OCI-M1 (cell line): ENCODE results near the gene ATR.
"Not testable (repeated sequence)": the region's sequence is repeated elsewhere in the genome, so short reads cannot be mapped to it uniquely, and the experiment has no call there.

Experiments
- DNase-seq: peaks from one replicate; lab custom pipeline; 2025; lab: John Stamatoyannopoulos, UW

The ATR gene

DNA sequence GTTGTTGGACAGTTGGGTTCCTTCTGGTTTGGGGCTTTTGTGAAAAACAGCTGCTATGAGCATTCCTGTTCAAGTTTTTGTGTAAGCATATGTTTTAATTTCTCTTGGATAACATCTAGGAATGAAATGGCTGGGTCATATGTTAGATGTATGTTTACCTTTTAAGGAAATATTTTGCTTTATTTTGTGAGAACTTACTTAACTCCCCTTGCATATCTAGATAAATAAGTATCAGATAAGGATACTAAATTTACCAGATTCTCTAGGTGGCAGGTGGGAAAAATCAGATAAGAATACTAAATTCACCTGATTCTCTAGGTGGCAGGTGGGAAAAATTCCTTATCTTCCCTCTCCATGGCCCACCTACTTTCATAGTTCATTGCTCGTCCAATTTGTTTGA is 16.6 kb upstream of the ATR start:
- no peak for DNase-seq

DNA sequence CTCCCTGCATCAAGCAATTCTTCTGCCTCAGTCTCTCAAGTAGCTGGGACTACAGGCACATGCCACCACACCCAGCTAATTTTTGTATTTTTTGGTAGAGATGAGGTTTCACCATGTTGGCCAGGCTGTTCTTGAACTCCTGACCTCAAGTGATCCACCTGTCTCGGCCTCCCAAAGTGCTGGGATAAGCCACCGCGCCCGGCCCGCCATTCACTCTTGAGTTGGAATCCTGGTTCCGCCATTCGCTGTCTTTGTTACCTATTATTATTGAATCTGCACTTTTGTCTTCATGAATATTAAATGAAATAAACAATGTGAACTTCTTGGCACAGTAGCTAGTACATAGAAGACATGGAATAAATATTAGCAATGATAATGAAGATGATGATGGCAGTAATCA is 13.7 kb upstream of the ATR start:
- DNase-seq: not testable (repeated sequence)

DNA sequence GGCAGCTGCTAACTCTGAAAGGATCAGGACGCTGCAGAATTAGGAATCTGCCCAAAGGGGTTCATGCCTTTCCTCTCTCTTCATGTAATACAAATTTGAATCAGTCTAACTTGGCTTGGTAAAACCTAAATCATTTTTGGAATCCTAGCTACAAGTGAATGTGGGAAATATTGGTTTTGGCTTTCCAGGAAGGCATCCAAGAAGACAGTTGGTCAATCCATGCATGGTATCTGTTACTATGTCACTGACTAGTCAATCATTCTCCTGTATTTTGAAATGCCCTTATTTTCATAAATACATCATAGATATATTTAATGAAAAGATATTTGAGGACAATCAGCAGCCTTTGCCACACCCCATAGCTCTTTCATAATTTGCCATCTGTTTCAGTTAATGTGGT is 10.2 kb upstream of the ATR start:
- no peak for DNase-seq

DNA sequence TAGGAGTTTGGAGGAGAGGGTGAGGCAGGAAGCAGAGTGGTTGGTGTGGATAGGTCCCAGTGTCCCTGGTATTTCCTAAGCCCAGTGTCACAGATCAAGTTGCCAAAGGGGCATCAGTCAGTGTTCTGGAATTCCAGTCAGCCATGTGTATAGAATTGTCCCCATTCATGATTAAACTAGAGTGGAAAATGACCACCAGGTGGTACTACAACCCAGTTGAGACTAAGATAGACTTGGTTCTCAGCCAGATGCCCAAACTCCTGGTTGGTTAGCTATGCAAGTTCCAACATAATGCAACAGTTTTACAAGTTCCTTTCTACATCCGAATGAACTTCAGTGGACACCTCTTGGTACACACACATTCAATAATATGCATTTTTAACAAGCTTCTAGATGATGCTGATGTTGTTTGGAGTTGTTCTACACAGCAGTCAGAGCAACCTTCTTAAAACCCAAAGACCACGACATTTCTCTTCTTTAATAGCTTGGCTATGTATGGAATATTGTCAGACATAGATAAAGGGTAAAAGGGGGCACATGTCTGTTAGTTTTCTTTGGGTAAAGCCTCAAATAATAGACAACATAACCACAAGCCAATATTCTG is 8.4 kb upstream of the ATR start:
- DNase-seq: peak; percentile 85

DNA sequence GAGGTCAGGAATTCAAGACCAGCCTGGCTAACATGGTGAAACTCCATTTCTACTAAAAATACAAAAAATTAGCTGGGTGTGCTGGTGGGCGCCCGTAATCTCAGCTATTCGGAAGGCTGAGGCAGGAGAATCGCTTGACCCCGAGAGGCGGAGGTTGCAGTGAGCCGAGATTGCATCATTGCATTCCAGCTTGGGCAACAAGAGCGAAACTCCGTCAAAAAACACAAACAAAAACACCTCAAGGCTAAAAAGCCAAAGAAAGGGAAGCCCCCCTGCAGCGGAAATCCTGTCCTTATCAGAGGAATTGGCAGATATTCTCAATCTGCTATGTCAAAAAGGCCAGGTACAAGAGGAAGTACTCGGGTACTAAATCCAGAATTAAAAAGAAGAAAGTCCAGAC is 2.5 kb upstream of the ATR start:
- not testable (repeated sequence) for DNase-seq

DNA sequence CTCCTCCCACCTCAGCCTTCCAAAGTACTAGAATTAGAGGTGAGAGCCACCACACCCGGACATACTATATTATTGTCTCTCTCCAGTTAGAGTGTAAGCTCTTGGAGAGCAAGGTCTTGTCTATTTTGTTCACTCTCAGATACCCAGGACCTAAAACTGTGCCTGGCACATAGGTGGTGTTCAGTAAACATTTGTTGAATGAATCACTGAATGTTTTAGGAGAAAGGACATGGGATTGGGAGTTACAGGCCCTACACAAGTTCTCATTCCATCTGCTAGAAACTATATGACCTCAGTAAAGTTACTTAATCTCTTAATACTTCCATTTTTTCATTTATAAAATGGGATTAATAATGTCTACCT is 1.5 kb upstream of the ATR start:
- no peak for DNase-seq

DNA sequence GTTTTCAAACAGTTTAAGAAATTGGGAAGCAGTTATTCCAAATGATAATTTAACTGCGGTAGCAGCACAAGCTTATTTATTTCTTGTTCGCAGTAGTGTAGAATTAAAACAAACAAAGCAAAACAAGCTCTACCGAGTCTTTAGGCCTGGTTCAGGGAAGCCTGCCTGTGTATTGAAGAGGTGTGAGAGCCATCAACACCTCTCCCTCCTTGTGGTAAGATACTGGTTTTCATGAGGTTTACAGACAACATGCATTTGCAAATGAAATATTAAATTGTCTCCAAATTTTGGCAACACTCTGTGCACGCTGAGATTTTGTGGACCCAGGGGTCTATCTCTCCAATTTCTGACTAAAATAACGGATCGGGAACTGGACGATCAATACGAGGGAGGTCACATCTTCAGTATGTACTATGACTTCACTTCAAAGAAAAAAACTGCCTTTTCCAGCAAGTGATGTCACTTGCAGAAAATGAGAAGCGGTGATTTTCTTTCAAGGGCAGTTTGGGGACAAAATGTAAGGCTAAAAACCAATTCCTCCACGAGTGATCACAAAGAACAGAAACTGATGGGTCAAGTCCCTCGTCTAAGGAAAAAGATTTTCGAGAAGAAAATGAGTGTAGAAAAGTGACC is 721 bp downstream of the ATR start:
- peak; percentile 45 for DNase-seq

DNA sequence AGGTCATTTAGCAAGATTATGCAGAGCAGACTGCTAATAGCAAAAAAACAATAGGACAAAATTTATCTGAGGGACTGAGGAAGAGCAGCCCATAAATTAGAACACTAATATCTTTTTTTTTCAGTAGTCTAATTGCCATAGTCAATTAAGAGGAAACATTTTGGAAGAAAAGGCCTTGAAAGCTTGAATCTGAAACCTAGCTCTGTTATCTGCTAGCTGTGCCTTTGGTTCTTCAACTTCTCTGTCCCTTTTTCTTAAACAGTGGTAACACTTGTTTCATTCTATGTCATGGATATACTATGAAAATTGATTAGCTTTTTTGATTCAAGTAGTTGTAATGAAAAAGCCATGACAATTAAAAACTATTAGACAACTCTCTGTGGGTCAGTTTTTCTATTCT is 1.7 kb downstream of the ATR start:
- DNase-seq: peak; percentile 26

DNA sequence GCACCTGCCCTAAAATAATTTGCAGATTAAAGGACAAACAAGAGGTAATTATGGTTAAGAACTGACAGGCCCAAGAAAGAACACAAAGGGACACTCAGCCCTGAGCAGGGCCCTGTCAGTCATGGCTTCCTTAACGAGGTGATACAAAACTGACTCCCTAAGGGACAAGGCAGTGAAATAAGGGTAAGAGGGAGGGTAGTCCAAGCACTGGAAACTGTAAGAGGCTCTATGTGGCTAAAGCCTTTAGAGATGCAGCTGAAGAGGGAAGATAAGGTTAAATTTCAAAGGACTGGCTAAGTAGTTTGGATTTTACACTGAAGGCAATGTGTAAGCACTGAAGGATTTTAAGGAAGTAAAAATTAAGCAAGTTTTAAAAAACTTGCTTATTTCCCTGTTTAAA is 3.9 kb downstream of the ATR start:
- DNase-seq: peak; percentile 80

DNA sequence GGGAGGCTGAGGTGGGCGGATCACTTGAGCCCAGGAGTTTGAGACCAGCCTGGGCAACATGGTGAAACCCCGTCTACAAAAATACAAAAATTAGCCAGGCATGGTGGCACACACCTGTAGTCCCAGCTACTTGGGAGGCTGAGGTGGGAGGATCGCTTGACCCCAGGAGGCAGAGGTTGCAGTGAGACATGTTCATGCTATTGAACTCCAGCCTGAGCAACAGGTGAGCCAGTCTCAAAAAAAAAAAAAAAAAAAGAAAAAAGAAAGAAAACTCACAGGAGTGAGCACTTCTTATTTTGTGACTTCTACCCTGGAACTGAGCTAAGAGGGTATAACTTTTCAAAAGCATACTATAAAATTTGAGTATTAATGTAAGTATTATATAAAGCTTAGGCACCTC is 4.3 kb downstream of the ATR start:
- DNase-seq: not testable (repeated sequence)

DNA sequence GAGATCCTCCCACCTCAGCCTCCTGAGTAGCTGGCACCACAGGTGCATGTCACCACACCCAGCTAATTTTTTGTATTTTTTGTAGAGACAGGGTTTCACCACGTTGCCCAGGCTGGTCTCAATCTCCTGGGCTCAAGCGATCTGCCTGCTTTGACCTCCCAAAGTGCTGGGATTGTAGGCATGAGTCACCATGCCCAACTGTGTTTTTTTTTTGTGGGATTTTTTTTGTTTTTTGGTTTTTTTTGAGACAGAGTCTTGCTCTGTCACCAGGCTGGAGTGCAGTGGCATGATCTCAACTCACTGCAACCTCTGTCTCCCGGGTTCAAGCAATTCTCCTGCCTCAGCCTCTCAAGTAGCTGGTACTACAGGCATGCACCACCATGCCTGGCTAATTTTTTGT is 9.1 kb downstream of the ATR start:
- DNase-seq: not testable (repeated sequence)

DNA sequence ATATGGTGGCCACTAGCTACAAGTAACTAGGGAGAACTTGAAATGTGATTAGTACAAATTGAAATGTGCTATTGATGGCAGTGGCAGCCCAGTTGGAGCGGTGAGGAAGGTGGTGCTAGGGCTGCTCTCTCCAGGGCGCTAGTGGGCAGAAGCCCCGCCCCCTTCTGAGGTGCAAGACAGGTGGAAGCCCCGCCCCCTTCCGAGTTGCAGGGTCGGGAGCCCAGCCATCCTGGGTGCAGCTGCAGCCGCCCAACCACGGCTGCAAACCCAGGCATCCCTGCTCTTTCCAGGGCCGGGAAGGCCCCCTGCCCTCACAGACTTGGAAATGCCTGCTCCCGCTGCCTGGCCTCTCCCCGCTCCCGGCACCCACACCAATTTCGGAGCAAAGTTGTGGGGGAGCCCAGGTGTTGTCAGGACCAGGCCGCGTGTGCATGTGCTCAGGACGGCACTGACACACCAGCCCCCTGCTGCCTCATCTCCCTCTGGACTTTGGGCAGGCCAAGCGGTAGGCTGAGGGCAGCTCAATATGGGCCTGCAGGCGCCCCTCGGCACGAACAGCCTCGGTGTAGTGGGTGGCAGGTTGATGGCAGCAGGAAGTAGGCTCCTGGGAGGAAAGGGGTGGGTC is 10.0 kb downstream of the ATR start:
- DNase-seq: no peak

DNA sequence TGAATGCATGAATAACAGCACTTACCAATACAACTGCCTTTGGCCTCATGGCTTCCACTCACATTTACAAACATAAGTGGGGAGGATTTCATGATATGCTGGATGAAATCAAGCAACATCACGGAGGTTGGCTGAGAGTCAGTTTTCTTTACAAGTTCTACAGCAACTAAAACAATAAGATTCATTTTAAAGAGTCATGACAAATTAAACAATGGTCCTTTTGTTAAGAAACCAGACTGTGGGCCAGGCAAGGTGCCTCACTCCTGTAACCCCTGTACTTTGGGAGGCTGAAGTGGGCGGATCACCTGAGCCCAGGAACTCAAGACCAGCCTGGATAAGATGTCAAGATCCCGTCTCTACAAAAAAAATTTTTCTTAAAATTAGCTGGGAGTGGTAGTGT is 12.4 kb downstream of the ATR start:
- DNase-seq: no peak

DNA sequence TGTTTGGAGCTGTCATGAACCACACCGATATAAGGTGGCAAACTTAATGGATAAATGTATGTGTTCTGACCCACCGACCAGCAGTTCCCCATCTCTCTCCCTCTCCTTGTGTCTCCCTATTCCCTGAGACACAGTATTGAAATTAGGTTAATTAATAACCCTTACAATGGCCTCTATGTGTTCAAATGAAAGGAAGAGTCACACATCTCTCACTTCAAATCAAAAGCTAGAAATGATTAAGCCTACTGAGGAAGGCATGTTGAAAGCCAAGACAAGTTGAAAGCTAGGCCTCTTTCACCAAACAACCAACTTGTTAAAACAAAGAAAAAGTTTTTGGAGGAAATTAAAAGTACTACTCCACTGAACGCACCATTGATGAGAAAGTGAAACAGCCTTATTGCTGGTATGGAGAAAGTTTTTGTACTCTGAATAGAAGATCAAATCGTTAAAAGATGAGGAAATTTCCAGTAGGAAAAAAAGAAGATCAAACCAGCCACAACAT is 15.0 kb downstream of the ATR start:
- DNase-seq: no peak

DNA sequence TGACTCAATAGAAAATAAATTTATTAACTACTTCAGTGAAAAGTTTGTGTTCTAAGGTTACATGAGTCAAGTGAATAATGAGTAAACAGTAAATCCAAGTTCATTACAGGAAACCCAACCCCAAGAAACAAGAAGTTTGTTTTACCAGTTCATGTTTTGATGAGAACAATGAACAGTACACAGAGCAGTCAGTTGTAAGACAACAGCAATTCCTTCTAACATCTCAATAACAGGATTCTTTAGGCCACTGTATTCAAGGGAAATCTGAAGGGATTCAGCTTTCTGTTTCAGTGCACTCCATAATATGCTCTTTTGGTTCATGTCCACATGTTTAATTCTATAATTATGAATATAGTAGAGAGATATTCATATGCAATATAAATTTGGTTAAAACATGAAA is 18.4 kb downstream of the ATR start:
- no peak for DNase-seq

DNA sequence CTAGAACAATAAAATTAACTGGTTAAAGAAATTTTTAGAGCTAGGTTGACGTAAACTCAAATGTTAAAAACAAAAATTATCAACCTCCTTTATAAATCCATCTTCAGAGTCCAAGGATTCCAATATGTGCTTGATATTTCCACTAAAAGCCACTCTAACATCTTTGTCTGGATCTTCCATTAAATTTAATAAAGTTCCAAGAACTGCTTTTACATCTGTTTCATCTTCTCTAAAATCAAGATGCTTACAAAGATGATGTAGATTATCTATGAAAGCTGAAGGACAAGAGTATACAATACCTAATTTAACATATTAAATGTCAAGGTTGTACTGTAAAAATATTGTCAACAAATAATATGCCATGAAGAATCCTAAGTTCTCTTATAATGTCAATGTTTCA is 24.8 kb downstream of the ATR start:
- DNase-seq: no peak

DNA sequence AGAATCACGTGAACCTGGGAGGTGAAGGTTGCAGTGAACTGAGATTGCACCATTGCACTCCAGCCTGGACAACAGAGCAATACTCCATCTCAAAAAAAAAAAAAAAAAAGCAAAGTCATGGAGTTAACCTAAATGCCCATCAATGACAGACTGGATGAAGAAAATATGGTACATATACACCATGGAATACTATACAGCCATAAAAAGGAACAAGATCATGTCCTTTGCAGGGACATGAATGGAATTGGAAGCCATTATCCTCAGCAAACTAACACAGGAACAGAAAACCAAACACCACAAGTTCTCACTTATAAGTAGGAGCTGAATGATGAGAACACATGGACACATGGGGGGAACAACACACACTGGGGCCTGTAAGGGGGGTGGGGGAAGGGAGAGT is 26.0 kb downstream of the ATR start:
- DNase-seq: not testable (repeated sequence)

DNA sequence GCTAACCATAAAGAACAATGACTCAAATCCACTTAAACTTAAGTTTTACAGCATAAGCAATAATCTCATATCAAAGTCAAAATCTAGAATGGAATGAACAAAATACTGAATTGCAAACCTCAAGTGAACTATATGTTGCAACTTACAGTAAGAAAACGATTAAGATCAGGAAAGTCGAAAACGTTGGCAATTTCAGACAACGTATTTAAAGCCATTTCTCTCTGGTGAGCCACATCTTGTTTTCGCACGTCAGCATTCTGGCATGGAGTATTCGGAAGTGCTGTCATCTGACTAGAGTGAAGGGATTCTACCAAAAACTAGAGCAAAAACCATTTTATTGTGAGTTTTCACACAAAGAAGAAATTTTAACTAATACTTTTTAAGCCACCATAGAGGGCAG is 28.5 kb downstream of the ATR start:
- DNase-seq: no peak

DNA sequence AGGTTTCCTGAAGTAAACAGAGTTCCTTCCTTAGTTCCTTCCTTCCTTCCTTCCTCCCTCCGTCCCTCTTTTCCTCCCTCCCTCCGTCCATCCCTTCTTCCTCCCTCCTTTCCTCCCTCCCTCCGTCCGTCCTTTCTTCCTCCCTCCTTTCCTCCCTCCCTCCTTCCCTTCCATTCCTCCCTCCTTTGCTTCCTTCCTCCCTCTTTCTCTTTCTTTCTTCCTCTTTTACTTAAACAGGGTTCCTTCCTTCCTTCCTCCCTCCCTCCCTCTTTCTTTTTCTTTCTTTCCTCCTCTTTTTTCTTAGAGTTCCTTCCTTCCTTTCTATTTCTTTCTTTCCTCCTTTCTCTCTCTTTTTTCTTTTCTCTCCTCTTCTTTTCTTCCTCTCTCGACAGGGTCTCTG is 35.2 kb downstream of the ATR start:
- no peak for DNase-seq

DNA sequence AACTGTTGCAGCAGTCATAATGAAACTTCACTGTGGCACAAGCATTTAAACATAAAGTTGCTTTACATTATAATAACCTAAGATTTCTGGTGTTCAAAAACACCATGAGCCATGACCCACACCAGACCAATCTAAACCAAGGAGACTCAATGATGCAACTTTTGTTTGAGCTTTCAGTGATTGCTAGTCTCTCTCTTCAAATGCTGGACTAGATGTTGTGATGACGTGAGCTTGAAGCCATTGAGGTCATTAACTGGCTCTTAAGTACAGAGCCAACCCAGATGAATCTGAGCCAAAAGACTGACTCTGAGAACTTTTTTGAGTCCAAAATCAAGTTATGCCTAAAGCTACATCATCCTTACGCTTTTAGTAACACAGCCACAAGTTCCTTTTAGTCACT is 36.5 kb downstream of the ATR start:
- no peak for DNase-seq

DNA sequence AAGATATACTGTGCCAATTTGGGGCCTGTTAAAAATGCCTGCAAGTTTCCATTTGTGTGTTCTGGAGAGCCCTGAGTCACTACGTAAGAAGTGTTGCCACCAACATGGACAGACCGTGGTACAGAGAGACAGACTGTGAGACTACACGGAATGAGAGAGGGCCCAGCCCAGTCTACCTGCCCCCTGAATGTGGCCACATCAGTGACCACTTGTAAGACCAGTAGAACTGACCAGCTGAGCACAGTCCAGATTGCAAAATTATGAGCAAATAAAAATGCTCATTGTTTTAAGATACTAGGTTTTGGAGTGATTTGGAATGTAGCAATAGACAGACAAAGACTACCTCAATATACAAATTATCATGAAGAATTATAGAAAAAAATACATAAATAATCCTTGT is 42.0 kb downstream of the ATR start:
- no peak for DNase-seq

DNA sequence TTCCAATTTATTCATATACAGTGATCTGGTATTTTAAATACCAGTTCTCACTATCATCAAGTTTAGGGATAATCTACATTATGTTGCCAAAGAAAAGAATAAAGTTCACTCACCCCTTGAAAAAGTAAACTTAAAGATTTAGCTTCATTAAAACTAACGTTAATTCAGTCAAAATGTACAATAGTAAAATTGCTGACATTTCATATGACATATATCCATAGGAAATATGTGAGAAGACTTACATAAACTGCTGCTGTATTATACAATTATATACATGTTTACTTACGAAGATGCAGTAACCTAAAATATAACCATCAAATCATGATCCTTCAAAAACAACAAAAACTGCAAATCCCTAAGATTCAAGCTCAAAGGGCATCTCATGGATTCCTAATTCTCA is 44.0 kb downstream of the ATR start:
- DNase-seq: no peak

DNA sequence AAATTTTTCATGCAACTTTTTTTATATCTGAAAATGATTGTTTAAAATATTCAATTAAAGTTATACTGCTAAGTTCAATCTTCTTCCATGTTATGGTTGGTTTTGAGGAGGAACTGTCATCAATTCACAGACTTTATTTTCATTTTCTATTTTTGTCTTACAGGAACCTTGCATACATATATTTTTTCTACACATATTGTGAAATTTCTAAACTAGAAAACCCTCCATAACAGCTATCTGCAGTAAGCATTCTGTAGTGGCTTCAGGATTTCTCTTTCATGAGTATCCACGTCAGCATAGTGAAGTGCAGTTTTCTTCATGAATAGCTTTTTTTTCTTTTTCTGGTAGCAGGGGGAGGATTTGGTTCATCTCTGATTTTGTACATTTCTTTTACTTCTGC is 48.2 kb downstream of the ATR start:
- no peak for DNase-seq
